NCI-H524 (cell line): Measurements from ENCODE around the gene CHRNA4.
A peak's percentile ranks its signal among the peaks of the same experiment; 100 is the strongest.
"Not testable (repeated sequence)": the region's sequence is repeated elsewhere in the genome, so short reads cannot be mapped to it uniquely, and the experiment has no call there.

ENCODE experiments used
- DNase-seq, 2 experiments: peaks; one replicate each; lab custom pipeline; 2025; lab: John Stamatoyannopoulos, UW

Gene CHRNA4

DNA sequence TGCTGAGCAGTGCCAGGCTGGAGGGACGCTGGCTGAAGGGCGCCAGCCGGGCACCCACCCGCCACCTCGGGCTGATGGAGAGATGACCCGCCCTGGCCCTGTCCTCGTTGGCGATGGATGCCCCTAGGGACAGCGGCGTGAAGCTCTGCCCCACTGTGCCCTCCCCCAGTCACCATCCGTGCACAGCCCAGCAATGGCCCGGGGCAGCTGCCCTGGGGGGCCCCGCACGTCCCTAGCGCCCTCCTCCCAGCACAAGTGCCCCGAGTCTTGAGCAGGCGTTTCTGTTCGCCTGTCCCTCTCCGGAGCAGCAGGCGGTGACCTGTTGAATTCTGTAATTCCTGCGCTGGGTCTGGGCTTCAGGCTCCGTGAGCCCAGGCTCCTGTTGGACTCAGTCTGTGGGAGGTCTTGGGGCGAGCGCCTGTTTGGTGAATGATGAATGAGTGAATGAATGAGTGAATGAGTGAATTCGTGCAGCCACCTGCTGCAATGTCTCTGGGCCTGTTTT lies 36.8 kb upstream of the CHRNA4 start:
- DNase-seq = no peak

DNA sequence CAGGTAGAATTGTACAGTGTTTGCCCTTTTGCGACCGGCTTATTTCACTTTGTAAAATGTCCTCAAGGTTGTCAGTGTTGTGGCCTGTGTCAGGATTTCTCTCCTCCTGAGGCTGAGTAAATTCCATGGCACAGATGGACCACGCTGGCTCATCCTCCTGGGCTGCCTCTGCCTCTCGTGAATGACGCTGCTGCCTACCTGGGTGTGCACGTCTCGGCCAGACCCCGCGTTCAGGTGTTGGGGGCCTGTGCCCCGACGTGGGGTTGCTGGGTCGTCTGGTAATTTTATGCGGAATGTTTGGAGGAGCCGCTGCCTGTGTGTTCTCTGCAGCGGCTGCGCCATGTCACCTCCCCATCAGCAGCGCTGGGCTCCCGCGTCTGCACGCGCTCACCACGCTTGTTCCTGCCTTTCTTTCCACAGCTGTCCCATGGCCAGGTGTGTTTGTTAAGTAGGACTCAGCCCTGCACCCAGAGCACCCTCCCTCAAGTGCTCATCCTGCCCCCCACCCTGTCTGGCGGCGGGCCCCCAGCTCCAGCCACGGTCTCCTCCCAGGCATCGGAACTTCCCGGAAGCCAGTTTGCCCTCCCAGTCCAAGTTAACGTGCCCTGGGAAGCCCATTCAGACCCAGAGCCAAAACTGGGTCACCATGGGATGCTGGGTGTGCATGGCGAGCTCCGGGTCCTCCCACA lies 36.1 kb upstream of the CHRNA4 start:
- DNase-seq = no peak

DNA sequence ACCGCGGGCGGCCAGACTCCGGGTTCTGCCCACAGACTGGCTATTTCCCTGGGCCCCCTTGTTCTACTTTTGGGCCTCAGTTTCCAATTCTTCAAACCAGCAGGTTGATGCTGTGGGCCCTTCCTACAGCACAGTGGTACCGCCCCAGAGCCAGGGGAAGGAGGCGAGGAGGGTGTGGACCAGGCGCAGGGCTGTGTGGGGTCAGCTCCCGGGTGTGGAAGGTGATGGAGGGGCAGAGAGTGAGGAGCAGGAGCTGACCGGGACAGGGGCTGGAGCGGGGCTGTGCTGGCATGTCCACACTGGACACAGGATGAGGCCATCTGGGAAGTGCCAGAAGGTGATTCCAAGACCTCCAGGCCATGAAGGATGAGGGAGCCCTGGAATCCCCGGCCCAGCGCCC lies 35.2 kb upstream of the CHRNA4 start:
- DNase-seq = no peak

DNA sequence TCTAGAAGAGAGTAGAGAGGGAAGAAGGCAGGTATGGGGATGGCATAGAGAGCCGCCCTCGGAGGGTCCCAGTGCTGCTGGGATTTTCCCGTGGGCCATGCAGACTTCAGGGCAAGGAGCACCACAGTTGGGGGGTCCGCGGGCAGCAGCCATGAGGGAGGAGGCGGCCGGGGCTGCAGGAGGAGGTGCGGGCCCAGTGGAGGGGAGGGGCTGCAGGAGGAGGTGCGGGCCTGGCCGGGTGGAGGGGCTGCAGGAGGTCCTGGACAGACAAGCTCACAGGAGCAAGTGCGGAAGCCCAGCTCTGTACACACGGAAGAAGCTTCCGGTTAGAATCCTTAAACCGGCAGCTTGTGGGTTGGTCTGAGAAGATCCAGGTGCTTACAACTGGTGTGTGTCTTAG lies 34.6 kb upstream of the CHRNA4 start:
- no peak for DNase-seq

DNA sequence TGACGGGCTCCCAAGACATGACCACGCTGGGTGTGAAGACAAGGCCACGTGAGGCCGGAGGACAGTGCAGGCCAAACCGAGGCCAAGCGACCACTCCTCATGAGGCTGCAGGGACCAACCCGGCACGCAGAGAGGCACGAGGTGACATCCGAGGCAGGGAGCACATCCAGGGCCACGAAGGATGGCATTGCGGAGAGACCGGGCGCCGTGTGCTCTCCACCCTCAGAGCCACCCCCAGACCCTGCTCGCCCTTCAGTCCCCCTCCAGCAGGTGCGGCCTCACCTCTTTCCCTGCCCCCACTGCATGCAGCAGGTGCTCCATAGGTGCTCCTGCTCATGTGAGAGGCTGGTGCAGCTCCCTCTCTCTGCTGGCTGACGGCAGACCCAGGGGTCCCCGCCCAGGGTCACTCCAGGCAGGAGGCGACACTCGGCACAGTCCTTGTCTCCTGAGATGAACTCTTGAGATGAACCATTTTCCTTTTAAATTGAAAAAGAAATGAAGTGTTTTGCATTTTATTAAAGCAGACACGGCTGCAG lies 33.8 kb upstream of the CHRNA4 start:
- no peak for DNase-seq

DNA sequence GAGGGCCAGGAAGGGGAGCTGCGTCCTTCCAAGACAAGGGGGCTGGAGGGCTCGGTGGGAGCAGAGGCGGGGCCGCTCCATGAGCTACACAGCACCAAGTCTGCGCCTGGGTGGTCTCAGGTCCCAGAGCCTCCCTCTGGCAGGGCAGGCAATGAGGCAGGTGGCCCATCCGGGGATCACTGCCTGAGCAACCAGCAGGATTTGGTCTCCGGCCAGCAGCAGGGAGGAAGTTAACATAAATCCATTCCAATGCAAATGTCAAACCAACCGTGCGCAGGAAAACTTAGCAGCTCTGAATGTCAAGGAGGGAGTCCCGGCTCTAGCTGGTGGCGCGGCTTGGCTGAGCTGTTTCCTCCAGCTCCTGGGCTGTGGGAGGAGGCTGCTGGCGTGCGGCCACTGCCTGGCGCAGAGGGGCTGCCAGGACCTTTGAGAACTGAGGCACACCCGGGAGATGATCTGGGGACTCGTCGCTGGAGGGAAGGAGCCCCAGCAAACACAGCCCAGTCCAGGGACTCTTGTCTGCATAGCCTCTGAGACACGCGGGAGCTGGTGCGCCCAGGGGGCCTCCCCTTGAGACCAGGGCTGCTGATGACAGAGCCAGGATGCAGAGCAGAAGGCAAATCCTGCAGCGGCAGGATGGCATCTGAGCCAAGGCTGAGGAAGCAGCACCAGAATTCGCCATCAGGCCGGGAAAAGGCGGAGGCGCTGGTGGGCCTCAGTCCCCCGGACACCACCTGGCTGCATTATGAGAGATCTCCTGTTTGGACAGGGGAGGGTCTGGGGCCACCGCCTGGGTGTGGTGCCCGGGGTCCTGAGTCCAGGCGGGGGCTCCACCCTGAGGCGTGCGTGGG lies 33.1 kb upstream of the CHRNA4 start:
- no peak for DNase-seq

DNA sequence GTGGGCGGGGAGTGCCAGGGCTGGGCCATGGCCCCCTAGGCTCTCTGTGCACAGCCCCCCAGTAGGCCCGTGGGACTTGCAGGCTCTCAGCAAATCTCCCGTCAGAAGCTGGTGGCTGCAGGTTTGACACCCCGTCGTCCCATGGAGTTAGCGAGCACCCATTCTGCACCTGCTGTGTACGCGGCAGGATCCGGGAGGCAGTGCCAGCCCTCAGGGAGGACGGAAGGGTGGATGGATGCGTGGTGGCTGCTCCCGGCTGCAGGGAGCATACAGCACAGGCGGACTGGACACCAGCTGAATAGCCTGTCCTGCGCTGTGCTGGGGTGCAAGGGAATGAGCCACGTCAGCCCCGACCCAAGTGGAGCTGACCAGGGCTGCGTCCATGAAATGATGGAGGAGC lies 32.4 kb upstream of the CHRNA4 start:
- no peak for DNase-seq

DNA sequence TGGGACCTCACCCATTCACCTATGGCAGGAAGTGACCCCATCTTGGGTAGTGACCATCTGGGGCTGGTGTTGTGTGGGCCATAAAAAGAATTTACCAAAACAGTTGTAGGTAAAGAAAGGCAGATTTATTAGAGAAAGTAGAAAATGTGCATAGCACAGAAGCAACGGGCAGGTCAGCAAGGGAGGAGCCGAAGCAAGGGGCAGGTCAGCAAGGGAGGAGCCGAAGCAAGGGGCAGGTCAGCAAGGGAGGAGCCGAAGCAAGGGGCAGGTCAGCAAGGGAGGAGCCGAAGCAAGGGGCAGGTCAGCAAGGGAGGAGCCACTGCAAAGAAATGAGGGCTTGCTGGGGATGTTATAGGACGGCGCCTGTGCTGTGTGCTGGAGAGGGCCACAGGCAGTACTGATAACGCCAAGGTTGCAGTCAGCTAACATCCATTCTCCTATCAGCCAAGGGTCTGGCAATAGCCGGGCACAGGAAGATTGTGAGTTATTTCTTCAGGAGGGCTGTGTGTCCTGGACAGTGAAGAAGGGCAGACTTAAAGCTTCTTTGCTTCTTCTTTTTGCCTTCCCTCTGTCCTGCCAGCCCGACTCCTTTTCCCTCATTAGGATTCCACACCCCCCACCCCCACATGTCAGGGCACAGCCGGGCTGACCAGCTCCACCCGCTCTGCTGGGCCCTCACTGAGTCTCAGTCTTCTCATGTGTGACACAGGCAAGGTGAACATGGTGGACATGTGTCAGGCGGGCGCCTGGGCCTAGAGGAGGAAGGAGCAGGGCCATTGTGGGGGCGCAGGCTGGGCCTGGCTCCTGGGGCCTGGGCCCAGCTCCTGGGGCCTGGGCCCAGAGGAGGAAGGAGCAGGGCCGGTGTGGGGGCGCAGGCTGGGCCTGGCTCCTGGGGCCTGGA lies 31.6 kb upstream of the CHRNA4 start:
- no peak for DNase-seq

DNA sequence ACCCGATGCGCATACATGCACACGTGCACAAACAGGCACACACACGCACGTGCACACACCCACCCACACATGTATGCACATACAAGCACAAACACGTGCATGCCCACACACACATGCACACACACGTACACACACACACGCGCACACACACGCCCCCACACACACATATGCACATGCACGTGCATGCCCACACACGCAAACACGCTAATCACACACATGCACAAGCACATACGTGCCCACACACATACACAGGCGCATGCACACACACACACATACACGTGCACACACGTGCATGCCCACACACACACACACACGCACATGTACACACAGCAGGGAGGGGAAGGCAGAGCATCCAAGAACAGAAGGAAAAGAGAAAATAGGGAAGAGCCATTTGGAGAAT lies 26.8 kb upstream of the CHRNA4 start:
- DNase-seq = no peak

DNA sequence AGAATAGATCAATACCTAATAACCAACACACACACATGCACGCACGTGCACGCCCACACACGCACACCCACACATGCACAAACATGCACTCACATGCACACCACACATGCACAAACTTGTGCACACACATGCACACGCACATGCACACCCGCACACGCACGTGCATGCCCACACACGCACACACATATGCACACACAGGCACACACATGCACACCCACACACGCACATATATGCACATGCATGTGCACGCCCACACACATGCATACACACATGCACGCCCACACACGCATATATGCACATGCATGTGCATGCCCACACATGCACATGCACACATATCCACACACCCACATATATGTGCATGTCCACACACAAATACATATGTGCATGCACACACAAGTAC lies 26.2 kb upstream of the CHRNA4 start:
- DNase-seq = no peak

DNA sequence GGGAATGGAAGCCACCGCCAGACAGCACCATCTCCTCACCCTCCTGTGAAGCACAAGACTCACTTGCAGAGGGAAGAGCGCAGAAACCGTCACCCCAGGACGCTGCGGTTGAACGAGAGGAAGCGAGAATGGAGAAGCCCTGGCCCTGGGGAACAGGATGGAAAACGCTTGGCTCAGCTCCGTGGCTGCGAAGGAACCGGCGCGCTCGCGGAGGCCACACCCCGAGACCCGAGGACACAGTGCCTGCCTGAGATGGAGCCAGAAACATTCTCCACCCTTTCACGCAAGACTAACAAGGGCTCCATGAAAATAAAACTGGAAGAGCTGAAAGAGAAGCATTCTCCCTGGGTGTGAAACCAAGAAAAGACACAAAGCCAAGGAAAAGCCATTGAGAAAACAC lies 25.3 kb upstream of the CHRNA4 start:
- no peak for DNase-seq

DNA sequence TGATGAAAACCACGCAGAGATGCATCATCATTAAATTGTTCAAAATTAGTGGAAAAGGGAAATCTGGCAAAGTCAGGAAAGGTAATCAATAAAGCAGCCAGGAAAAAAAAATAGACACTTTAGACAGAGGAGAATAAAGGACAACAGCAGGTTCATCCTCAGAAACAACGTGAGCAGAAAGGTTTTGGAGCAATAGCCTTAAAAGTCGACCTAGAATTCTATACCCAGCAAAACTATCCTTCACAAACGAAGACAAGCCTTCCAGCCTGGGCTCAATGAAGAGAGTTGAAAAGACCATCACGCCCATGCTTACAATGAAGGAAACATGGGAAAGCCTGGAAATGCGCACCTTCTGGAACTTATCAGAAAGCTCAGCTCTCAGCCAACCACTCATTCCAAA lies 24.7 kb upstream of the CHRNA4 start:
- DNase-seq = no peak

DNA sequence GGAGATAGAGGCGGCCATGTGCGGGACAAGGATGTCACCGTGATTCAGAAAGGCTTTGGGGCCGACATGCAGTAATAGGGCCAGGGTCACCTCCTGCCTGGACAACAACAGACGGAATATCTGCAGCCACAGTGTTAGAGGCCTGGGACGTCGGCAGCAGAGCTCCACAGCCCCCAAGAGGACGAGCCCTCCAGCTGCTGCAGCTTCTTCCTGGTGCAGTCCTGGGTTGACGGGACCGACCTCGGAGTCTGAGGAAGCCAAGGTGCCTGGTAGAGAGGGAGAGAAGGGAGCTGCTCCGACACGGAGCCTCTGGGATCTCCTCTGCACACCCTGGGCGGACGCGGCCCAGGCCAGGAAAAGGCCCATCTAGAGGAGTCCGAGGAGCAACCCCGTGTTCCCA lies 23.2 kb upstream of the CHRNA4 start:
- no peak for DNase-seq

DNA sequence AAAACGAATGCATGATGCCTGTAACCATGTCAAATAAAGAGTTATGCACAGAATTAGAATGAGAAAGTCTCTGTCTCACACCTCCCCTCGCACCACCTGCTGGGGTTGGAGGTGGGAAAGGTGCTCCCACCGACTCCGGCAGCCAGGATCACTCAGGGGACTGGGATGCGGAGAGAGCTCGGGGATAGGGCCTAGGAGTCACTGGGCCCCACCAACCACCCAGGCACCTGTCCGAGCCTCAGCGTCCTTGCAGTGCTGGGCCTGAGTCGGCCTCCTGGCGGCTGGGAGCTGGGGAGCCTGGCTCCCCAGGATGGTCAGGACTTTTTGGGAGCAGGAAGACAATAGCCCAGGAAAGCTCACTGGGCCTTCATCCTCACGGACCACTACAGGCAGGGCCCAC lies 22.4 kb upstream of the CHRNA4 start:
- DNase-seq = no peak

DNA sequence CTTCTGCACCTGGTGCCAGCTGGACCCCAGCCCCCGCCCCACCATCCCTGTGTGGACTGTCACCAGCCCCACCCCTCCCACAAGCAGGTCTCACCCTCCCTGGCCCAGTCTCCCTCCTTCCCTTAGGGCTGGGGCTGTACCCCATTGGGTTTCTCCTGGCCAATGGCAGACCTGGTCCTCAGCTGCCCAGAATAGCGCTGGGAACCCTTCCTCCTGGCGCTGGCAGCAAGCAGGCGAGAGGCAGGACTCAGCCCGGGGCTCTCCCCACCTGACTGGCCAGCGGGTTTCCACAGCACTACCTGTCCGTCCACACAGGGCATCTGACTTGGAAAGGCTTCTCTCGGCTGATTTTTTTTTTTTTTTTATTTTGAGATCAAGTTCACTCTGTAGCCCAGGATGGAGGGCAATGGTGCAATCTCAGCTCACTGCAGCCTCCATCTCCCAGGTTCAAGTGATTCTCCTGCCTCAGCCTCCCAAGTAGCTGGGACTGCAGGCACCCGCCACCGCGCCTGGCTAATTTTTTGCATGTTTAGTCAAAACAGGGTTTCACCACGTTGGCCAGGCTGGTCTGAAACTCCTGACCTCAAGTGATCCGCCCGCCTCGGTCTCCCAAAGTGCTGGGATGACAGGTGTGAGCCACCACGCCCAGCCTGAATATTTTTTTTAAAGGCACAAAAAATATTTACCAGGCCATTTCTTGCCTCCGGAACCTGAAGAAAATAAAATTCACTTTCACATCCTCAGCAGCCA lies 21.6 kb upstream of the CHRNA4 start:
- DNase-seq = no peak

DNA sequence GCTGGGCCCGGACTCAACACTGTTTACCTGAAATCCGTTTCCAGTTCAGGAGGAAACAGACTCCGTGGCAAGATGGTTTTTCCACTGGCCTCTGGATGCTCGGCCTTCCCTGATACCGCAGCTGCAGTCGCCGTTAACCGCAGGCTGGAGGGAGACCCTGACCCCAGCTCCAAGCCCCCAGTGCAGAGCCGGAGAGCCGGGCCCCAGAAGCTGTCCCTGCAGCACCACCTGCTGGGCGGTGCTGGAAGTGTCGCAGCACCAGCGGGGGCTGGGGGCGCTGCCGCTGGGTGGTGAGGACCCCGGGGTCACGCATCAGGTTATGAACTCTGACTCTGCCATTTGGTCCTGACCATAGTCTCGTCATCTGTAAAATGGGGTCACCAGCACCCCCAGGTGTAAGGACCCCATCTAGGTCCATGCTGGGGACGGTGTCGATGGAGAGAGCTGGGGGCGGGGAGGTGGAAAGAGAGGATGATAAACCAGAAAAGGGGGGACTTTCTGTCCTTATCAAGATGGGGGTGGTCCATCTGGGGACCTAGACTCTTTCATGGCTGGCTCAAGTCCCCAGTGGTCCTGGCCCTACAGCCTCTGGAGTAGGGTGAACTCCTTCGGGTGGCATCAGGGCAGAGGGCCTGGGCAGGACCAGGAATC lies 20.8 kb upstream of the CHRNA4 start:
- DNase-seq = no peak

DNA sequence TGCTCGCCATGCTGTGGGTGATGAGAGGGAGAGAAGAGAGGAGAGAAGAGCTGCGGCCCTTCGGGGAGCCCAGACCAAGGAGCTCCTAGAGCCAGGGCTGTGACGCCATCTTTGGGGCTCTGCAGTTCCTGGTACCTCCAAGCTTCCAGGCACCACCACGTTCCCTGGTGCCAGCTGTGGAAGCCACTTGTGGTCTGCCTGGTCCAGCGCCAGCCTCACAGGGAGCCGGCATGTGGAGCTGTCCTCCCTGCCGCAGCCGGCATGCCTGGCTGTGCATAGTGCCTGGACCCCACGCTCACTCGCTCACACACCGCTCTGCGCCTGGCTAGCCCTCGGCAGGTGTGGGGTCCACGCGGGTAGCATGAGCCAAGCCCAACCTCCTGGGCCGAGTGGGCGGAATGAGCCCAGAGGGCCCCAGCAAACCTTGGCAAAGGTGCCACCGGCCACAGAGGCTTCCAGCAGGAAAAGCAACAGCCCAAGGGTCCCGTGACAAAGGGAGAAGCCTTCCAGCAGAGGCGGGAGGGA lies 19.3 kb upstream of the CHRNA4 start:
- DNase-seq = no peak

DNA sequence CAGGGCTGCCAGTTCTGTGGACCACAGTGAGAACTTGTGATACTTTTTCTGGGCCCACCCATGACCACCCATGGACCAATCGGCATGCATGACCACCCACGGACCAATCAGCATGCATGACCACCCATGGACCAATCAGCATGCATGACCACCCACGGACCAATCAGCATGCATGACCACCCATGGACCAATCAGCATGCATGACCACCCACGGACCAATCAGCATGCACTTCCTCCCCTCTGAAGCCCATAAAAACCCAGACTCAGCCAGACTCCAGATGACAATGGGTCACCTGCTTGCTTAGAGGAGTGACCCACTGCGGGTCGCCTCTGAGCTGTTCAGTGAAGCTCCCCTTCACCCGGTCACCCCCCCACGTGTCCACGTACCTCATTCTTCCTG lies 18.7 kb upstream of the CHRNA4 start:
- not testable (repeated sequence) for DNase-seq

DNA sequence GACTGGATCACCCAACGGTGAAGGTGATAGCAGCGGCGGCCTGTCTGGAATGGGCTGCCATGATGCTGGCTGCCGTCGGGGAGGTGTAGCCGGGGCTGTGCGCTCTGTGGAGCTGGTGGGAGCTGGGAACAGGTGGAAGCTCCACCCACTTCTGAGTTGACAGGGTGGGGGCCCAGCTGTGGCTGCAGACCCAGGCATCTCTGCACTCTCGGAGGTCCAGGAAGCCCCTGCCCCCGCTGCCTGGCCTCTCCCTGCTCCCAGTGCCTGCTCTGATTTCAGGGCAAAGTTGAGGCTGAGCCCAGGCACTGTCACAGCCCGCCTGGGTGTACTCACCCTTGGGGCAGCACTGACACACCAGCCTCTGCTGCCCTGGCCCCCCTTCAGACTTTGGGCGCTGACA lies 18.1 kb upstream of the CHRNA4 start:
- DNase-seq = no peak

DNA sequence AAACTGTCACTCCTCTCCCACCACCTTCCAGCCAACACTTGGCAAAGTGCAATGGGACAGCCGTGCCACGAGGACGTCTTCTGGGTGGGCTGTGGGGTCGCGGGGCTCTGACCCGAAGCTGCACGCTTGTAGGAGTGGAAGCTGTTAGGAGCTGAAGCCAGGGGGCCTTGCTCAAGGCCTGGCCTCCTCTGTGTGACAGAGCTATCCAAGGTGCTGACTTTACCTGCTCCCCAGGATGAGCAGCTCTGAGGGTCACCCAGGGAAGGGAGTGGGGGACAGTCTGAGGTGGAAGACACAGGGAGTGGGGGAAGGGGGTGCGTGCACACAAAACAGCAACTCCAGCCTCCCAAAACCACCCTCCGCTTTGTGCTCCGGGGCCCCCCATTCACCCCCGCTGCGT lies 17.5 kb upstream of the CHRNA4 start:
- no peak for DNase-seq

DNA sequence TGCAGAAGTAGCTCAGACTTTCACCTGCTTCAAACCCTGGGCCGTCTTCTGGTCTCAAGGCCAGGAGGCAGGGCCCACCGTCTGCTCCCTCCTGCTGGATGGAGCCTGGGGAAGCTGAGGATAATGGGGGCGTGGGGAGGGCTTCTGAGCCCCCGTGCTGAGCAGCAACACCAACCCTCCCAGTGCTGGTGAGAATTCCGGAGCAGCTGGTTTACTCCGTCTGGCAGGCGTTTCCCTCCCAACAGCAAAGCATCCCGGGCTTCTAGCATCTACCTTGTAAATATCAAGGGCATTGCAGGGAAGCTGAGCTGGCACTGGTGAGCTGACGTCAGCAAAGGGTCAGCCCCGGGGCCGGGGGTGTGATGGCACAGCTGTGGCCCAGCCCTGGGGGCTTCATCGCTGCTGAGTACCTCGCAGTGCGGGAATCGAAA lies 16.8 kb upstream of the CHRNA4 start:
- DNase-seq = peak in 1 of 2 experiments; percentile 66
